NCI-H526 treated with DMSO at 0.1 percent for 48 hours (cell line): Measurements from ENCODE around the gene AGAP1.

ENCODE experiments used
- DNase-seq: peaks from one replicate; lab custom pipeline; 2025; lab: John Stamatoyannopoulos, UW

AGAP1 gene

GRCh38 chr2:236162031-236162845, 668.4 kb downstream of the AGAP1 start:
- DNase-seq, result peak; percentile 56

- DNase-seq, result no peak
Observed at GRCh38 chr2:236162882-236163470, 669.1 kb downstream of the AGAP1 start.

DNA sequence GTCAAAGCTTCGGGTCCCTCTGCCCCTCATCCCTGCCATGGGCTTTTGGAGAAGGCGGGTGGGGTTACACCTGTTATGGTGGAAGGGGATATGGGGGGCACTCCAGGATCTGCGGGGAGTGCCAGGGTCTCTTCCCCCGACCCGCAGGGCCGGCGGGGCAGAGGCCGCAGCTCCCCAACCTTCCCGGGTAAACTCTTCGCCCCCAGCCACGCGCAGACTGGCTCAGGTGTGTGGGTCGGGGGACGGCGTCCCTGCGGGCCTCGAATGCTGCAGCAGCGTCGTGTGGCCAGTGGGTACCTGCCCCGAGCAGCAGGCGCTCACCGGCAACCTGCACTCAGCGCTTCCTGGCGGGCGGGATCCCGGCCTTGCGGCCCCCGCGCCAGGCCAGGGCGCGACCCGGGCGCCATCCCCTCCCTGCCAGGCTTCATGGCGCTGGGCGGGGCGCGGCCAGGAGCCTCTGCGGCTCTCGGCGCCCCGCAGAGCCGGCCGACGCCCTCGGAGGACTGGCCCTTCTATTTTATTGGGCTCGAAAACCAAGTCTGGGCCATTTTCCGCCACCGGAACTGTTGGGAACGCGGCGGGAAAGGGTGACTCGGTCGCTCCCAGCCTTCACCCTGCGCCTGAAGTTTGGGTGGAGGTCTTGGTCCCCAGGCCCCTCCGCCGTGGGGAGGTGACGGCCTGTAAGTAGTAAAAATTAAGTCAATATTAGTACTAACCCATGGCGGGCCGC, 669.8 kb downstream of the AGAP1 start:
- DNase-seq, result no peak

DNA sequence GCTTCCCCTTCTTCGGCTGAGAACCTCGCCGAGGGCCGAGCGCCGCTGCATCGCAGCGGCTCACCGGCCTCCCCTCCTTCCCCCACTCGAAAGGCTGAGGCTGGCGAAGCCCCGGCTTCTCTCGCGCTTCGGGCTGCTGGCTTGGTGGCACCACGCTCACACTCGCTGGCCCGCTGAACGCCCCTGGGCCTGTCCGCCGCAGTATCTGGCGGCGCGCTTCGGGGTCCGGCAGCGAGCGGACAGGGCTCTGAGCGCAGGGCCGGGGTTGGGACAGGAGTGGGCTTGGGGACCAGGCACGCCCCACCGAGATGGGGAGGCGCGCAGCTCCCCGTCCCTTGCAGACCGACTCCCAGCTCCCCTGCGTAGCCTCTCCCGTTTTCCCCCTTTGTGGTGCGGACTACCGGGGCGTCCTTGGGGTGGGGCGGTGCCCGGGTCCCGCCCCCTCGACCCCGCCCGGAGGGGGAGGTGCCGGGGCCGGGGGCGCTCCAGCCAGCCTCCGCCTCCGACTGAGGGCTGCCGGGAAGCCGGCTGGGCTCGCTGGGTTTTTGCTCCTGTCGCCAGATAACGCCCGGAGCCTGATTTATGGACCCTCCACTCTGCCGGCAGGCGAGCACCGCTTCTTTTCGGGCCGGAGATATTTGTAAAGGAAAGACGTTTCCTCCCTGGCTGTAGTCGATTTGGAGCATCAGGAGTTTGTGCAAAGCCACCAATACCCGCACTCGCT, 670.5 kb downstream of the AGAP1 start:
- no peak for DNase-seq

DNA sequence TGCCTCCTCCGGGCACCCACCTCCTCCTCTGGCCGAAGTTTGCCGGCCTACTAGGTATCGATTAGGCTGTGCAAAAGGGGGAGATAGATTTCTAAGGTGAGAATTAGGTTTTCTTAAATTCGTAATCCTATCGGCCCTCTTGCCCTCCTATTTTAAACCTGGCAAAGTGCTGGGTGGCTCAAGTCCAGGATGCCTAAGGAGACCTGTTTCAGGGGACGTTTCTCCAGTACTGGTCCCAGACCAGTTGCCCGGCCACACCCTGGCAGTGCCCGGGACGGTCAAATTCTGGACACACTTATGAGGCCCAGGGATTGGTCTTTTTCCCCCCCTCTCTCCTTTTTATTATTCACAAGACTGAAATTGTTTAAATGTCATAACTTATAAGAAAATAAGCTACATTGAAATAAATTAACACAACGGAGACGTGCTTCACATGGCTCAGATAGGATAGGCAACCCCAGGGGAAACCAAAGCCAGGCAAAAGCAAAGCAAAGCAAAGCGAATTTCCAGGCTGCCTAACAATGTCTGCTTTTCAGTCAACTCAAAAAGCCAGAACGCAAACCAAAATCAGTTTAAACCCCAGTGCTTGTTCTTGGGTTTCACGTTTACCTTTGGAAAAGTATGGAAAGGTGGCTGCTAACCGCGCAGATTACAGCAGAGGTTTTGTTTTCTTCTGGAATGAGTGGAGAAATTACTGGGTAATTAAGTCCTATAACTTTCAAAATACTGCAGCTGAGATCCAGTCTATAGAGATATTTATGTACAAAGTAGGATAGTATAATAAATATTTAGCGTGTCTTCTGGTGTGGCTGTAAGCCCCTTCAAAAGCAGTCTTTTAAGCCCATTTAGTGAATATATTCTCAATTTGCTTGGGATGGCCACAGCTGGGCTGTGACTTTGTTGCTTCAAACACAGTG, 671.3 kb downstream of the AGAP1 start:
- DNase-seq, result no peak

DNA sequence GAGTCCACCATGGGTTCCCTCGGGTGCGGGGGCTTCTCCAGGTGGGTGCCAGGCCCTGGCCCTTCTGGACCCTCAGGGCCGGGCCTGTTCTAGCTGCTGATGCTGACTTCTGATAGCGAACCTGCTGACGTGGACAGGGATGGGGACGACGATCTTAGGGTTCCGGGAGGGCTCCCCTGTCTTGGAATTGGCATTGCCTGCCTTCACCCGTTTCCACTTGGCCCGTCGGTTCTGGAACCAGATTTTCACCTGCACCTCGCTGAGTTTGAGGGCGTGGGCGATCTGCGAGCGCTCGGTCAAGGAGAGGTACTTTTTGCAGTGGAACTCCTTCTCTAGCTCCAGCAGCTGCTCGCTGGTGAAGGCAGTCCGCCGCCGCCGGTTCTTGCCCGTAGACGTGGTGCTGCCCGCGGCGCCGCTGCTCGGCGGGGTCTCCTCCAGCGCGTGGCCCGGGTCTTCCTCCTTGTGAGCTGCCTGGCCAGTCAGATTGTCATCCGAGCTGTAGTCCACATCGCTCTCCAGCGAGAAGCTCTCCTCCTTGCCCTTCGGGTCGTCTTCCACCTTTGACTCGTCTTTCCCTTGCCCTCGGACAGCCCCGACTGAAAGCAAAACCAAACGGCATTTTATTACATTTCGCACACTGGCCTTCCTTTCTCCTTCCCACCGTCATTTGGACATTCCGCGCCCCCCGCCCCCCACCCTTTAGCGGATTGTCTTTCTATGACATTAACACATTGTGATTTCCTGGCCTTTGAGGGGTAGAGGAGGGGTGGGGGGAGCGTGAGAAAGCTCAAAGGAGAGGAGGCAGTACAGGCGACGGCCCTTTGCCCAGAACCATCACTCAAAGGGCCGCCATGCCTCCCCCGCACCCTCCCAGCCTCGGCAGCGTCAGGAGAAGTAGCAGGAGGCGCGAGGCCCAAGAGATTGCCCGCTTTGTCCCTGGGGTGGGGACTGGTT, 672.3 kb downstream of the AGAP1 start:
- DNase-seq, result no peak

DNA sequence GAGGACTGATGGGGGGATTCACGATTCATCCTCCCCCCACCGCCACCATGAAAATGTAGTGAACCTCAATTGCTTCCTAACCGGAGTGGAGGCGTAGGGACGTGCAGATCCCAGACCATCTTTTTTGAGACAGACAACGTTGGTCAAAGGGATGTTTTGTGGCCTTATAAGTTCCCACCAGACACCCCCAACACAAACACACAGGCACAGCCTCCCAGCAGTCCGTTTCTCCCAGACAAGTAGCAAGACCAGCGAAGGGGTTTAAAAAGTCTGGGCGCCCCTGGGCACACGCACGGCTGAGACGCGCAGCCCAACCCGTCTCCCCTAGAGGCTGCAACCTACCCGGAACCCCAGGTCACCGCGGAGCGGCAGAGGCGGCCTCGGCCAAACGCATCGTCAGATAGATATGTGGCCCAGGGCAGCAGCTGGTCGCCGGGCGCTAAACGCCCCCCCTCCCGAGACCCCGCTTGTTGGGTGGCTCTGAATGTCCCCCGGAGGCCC, 673.0 kb downstream of the AGAP1 start:
- DNase-seq, result no peak

- DNase-seq, result peak; percentile 43
Observed at GRCh38 chr2:236167297-236168109, 673.7 kb downstream of the AGAP1 start.

- DNase-seq, result peak; percentile 81
Observed at GRCh38 chr2:236168110-236169080, 674.6 kb downstream of the AGAP1 start, which contains the start of gene GBX2. GBX2 (minus strand) TSS chr2:236168386; CDS start chr2:236167971, 415 bp downstream.

DNA sequence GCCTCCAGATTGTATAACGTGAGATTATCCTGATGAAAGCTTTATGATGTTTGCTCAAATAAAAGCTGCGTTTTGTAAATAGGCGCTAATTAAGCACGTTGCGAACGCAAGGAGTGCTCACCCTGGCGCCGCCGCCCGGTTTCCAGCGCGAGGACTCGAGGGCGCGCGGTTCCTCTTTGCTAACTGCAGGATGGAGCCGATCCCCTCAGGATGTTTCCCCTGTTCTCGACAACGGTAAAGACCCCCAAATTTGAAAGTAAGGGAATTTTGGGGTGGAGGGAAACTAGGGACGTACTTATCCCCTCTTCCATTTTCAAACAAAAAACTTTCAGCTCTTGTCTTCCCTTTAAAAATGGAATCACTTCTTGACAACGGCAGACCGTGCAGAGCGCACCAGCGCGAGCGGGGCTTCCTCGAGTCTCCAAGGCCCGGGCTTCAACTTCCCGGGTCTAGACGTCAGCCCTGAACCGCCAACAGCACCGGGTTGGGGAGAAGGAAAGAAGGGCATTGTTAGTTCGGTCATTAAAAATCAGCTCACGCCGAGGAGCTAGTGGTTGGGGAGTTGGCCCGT, 675.4 kb downstream of the AGAP1 start:
- no peak for DNase-seq

DNA sequence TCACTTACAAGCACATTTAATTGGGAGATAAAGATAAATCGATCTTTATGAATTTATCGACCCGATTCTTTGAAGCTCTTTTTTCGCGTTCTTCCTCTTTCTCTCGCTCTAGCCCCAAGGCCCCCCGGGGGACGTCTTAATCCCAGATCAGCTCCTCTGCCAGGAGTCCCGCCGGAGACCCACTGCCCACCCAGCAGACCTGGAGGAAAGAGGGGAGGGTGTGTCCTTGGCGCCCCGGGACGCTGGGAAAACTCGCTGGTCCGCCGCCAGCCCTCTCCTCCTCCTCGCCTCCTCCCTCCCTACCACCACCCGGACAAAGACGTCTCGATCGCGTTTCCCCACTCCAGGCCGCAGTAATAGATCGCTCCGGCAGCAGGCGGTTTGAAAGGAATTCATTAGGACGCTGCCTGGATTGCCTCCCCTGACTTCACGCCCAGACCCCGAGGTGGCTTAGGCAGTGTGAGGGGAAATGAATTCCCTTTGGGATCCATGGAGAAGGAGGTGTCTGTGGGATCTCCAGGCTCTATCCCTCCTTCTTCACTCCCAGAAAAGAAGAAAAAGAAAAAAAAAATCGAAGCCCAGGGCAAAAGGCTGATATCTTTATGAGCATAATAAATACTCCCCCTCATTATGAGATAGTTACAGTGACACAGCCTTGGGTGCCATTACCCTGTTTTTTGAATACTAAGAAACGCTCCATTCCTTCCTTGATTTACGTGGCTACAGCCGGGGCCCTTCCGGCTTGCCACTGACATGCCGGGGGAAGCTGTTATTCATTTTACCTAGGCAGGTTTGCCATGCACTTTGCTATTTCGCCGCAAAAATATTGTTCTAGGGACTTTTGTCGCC, 676.1 kb downstream of the AGAP1 start:
- DNase-seq, result no peak

- DNase-seq, result no peak
Observed at GRCh38 chr2:236170590-236171165, 676.8 kb downstream of the AGAP1 start.

DNA sequence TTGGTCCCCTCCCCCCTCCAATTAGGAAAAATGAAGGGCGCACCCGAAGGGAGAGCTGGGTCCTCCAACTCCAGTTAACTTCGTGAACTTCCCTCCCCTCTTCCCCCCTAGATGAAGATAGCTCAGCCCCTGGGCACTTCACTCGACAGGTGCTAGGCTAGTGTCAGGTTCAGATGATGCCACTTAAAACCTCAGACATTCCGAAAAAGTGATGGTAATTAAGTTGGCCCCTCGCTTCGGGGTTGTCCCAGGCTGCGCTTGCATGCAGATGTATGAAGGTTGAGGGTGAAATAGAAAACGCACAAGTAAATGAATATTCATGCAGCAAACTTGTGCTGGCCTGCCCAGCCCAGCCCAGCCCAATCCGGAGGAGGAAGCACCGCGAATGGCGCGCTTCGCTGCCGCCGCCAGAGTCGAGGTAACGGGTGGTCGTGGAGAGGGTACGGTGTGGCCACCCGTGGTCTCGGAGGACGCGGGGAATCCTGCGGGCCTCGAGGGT, 677.4 kb downstream of the AGAP1 start:
- DNase-seq, result peak; percentile 27

DNA sequence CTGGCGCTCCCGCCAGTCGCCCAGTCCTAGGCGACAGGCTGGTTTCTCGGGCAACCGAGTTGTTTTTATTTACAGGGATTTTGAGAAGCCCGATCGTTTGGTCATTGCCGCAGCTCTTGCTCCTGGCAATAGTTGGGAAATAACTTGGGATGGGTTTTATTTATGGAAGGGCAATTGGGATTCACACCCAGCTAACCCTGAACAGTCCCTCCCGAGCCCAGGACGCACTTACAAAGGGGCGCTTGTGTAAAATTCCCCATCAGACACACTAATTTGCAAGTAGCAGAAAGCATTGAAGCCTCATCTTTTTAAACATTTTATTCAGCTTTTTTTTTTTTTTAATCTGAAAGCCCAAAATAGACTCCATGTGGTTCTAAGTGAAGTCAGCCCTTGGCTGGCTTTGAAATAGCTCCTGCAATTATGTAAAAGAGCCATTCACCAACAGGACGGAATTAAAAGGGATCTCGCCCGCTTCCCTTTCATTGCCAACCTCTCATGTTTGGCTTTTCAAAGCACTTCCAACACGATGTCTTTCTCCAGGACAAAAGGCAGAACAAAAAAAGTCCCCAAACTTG, 677.9 kb downstream of the AGAP1 start:
- peak; percentile 11 for DNase-seq

- no peak for DNase-seq
Observed at GRCh38 chr2:236172255-236173035, 678.6 kb downstream of the AGAP1 start.
